ENCODE results near the gene GALNT9.

GALNT9 gene

DNA sequence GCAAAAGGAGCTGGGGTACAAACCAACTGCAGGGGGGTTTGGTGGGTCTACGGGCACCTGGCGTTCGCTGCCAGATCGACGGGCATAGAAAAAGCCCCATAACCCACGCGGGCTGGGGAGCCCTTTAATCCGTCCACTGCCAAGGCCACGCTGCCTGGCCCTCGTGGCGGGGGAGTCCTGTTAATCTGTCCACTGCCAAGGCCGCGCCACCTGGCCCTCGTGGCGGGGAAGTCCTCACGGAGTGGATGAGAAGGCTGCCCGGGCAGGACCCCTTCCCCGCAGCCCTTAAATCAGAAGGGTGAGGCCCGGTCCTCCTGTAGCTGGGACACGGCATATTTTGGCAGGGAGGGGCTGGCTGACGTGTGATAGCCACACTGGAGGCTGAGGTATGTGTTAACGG, 99.0 kb downstream of the GALNT9 start:
- H3K4me3 ChIP-seq (ENCODE audit: low read depth, low read length): no peak overlapping the region
- in situ Hi-C loops (cut with HindIII; ENCODE audit: low sequenced_read_pairs): no loop called here
- no peak for DNase-seq (ENCODE audit: low read depth)
- TF ChIP-seq, protein P1, sequence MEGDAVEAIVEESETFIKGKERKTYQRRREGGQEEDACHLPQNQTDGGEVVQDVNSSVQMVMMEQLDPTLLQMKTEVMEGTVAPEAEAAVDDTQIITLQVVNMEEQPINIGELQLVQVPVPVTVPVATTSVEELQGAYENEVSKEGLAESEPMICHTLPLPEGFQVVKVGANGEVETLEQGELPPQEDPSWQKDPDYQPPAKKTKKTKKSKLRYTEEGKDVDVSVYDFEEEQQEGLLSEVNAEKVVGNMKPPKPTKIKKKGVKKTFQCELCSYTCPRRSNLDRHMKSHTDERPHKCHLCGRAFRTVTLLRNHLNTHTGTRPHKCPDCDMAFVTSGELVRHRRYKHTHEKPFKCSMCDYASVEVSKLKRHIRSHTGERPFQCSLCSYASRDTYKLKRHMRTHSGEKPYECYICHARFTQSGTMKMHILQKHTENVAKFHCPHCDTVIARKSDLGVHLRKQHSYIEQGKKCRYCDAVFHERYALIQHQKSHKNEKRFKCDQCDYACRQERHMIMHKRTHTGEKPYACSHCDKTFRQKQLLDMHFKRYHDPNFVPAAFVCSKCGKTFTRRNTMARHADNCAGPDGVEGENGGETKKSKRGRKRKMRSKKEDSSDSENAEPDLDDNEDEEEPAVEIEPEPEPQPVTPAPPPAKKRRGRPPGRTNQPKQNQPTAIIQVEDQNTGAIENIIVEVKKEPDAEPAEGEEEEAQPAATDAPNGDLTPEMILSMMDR (IDR thresholded peaks at IDR 0.05; ENCODE audit: low read depth, low read length, missing control alignments): no peak

DNA sequence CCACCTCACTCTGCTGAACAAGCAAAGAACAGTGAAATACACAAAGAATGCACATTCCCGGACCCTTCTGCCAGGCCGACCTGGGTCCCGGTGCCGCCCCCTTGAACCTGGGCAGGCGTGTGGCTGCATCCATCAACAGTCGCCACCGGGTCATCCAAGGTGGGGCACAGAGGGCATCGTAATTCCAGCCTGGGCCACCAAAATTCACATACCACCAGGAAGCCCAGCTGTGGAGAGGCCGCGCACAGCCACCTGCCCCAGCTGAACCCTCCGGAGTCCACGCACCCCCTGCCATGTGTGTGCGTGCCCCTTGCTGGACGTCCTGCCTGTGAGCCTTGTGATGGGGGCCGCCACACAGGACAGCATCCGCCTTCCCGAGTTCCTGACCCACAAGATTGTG, 99.5 kb downstream of the GALNT9 start:
- no peak for DNase-seq (ENCODE audit: low read depth)
- TF ChIP-seq, protein P1 (IDR thresholded peaks at IDR 0.05; ENCODE audit: low read depth, low read length, missing control alignments): no peak
- in situ Hi-C loops (cut with HindIII; ENCODE audit: low sequenced_read_pairs): no loop called here

DNA sequence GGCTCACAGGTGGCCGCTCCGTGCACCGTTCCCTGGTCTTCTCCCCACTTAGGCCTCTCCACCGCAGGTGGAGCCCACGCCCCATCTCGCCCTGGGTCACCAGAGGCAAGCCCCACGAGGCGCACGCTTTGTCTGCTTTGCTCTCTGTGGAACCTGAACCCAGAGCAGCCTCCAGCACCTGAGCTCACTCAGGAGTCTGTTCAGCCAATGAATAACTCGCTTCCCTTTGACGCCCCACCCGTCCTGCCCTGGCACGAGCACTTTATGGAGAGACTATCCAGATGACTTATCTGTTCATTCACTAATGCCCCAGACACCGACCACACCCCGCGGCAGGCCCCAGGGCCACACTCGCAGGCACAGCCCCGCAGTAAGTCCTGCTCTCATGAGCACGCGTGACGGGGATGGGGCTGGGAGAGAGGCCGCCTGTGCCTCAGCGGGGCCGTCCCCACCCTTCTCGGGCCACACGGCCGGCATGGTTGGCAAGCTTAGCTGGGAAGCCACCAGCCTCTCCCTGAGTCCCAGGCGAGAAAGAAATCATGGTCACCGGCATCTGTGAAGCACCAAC, 100.1 kb downstream of the GALNT9 start:
- TF ChIP-seq, protein P1 (IDR thresholded peaks at IDR 0.05; ENCODE audit: low read depth, low read length, missing control alignments): no peak
- no peak for DNase-seq (ENCODE audit: low read depth)
- in situ Hi-C loops (cut with HindIII; ENCODE audit: low sequenced_read_pairs): no loop called here
- H3K4me3 ChIP-seq (ENCODE audit: low read depth, low read length): no peak overlapping the region

More for the DNA sequence above, 99.5 kb downstream of the GALNT9 start:
- no peak overlapping the region for H3K4me3 ChIP-seq (ENCODE audit: low read depth, low read length)

DNA sequence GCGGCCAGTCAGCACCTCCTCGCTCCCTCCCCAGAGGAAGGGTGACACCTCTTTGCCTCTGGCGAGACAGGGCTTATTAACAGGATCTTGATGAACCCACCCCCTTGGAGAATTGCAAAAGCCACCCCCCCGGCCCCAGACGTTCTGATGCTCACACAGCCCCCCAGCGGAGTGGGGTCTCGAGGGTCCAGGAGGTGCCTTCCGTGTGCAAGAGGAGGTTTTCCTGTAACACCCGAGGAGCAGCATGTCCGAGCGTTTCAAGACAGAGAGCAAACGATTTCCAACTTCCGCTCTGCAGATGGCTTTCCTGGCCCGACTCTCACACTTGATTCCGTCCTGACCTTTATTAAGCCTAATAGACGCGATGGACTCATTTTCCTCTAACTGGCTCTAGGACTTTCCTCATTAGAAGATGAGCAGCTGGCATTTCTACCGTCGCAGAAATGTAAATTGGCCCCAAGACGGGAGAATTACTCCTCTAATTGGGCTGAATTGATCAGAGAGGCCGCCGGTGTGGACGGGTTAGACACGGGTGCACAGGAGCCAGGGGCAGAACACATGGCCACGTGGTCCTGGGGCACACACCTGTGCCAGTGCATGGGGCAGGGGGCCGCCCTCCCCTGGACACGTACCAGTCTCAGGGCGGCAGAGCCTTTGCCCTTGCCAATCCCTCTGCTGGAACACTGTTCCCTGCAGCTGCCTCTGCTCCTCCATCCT, 100.8 kb downstream of the GALNT9 start:
- no peak overlapping the region for H3K4me3 ChIP-seq (ENCODE audit: low read depth, low read length)
- TF ChIP-seq, protein P1 (IDR thresholded peaks at IDR 0.05; ENCODE audit: low read depth, low read length, missing control alignments): no peak
- in situ Hi-C loops (cut with HindIII; ENCODE audit: low sequenced_read_pairs): no loop called here
- DNase-seq (ENCODE audit: low read depth): no peak

DNA sequence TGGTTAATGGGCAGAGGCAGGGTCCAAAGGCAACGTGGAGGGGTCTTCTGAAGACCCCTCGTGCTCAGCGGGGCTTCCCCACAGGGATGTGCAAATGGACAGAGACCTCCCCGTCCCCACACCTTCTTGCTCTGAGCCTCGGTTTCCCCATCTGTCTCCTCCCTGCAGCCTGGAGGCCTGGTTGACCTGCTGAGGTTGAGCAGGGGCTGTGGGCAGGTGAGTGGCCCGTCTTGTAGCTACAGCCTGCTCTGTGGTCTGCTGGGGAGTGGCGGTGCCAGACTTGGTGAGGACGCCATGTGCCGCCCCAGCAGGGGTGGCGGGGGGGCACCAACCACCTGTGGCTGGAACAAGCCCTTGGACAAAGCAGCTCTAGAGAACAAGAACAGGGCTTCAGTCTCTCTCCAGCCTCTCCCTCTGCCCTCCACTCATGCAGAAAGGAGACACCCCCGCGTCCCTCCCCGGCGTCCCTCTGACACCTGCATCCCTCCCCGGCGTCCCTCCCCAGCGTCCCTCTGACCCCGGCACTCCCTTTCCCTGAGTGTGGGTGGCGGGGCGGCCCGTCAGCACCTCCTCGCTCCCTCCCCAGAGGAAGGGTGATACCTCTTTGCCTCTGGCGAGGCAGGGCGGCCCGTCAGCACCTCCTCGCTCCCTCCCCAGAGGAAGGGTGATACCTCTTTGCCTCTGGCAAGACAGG, 101.5 kb downstream of the GALNT9 start:
- DNase-seq (ENCODE audit: low read depth): no peak
- in situ Hi-C loops (cut with HindIII; ENCODE audit: low sequenced_read_pairs): no loop called here

DNA sequence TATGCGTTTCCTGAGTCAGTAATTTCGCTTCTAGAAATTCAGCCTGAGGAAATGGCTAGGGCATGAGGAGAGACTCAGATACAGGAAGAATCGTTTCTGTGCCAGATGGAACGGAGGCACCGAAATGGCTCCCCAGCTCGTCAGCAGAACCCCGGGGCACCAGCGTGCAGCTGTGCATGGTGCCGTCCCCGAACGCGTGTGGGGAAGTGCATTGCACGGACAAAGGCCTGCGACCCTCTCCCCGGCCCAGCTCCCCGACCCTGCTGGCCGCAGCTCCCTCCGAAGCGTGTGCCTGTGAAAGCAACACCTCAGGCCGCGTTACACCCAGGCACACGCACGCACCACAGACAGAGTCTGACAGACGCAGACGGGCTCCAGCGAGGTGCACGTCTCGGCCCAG, 102.3 kb downstream of the GALNT9 start:
- TF ChIP-seq, protein P1 (IDR thresholded peaks at IDR 0.05; ENCODE audit: low read depth, low read length, missing control alignments): no peak
- DNase-seq (ENCODE audit: low read depth): no peak
- in situ Hi-C loops (cut with HindIII; ENCODE audit: low sequenced_read_pairs): no loop called here
- no peak overlapping the region for H3K4me3 ChIP-seq (ENCODE audit: low read depth, low read length)

More for the DNA sequence above, 101.5 kb downstream of the GALNT9 start:
- H3K4me3 ChIP-seq (ENCODE audit: low read depth, low read length): no peak overlapping the region
- TF ChIP-seq, protein P1 (IDR thresholded peaks at IDR 0.05; ENCODE audit: low read depth, low read length, missing control alignments): no peak
